ENCODE data around the gene PRR29.
"Not testable (repeated sequence)": the region's sequence is repeated elsewhere in the genome, so short reads cannot be mapped to it uniquely, and the experiment has no call there.

Gene PRR29

GRCh38 chr17:64005734-64006167 is 7.6 kb downstream of the PRR29 start:
- TF ChIP-seq, protein P1, sequence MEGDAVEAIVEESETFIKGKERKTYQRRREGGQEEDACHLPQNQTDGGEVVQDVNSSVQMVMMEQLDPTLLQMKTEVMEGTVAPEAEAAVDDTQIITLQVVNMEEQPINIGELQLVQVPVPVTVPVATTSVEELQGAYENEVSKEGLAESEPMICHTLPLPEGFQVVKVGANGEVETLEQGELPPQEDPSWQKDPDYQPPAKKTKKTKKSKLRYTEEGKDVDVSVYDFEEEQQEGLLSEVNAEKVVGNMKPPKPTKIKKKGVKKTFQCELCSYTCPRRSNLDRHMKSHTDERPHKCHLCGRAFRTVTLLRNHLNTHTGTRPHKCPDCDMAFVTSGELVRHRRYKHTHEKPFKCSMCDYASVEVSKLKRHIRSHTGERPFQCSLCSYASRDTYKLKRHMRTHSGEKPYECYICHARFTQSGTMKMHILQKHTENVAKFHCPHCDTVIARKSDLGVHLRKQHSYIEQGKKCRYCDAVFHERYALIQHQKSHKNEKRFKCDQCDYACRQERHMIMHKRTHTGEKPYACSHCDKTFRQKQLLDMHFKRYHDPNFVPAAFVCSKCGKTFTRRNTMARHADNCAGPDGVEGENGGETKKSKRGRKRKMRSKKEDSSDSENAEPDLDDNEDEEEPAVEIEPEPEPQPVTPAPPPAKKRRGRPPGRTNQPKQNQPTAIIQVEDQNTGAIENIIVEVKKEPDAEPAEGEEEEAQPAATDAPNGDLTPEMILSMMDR (IDR thresholded peaks at IDR 0.05; ENCODE audit: low read depth, low read length), result no peak
- H3K4me3 ChIP-seq (ENCODE audit: low read depth, low read length), result no peak overlapping the region
- in situ Hi-C loops (cut with HindIII; ENCODE audit: low sequenced_read_pairs), result no loop called here
- DNase-seq (ENCODE audit: low read depth, low spot score), result no peak

DNA sequence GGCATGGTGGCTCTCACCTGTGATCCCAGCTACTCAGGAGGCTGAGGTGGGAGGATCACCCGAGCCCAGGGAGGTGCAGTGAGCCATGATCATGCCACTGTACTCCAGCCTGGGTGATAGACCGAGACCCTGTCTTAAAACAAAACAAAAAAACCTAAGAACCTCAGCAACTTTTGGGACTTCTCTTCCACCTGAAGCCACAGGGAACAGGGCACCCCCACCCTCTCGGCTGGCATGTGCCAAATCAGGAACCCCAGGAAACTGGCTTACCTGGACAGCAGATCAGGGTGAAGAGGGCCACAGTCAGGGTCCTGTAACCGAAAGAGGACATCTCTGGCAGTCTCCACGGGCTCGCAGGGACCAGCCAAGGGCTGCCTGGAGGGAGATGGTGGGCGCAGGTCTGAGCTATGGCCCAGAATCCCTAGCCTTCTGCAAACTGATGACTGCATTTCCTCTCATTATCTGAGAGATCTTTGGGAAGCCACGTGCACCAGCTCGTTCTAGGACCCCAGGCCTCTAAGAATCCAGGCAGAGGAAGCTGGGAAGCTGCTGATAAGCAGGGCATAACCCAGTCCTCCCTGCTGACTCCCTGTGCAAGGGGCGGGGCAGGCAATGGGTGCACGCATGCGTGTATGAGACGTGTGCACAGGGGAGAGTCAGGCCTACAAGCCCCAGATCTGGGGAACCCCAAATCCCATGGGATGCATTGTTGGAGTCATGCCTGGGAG is 8.4 kb downstream of the PRR29 start:
- no peak for DNase-seq (ENCODE audit: low read depth, low spot score)
- in situ Hi-C loops (cut with HindIII; ENCODE audit: low sequenced_read_pairs), result no loop called here
- H3K4me3 ChIP-seq (ENCODE audit: low read depth, low read length), result no peak overlapping the region
- TF ChIP-seq, protein P1 (IDR thresholded peaks at IDR 0.05; ENCODE audit: low read depth, low read length), result no peak

- DNase-seq (ENCODE audit: low read depth, low spot score); H3K4me3 ChIP-seq (ENCODE audit: low read depth, low read length); in situ Hi-C loops (cut with HindIII; ENCODE audit: low sequenced_read_pairs): not testable (repeated sequence)
These were observed 9.1 kb downstream of the PRR29 start for GRCh38 chr17:64007089-64007837.

- no peak overlapping the region for H3K4me3 ChIP-seq (ENCODE audit: low read depth, low read length)
These were observed 9.7 kb downstream of the PRR29 start for GRCh38 chr17:64007838-64008282.

GRCh38 chr17:64008346-64008745 is 10.2 kb downstream of the PRR29 start:
- DNase-seq (ENCODE audit: low read depth, low spot score), result no peak
- TF ChIP-seq, protein P1 (IDR thresholded peaks at IDR 0.05; ENCODE audit: low read depth, low read length), result no peak
- no peak overlapping the region for H3K4me3 ChIP-seq (ENCODE audit: low read depth, low read length)
- in situ Hi-C loops (cut with HindIII; ENCODE audit: low sequenced_read_pairs), result no loop called here

More at GRCh38 chr17:64007838-64008282, 9.7 kb downstream of the PRR29 start:
- TF ChIP-seq, protein P1 (IDR thresholded peaks at IDR 0.05; ENCODE audit: low read depth, low read length), result no peak
- in situ Hi-C loops (cut with HindIII; ENCODE audit: low sequenced_read_pairs), result no loop called here
- DNase-seq (ENCODE audit: low read depth, low spot score), result no peak

- in situ Hi-C loops (cut with HindIII; ENCODE audit: low sequenced_read_pairs), result no loop called here
These were observed 10.7 kb downstream of the PRR29 start for GRCh38 chr17:64008830-64009229.

More at GRCh38 chr17:64008830-64009229, 10.7 kb downstream of the PRR29 start:
- no peak for DNase-seq (ENCODE audit: low read depth, low spot score)
- TF ChIP-seq, protein P1 (IDR thresholded peaks at IDR 0.05; ENCODE audit: low read depth, low read length), result no peak
- H3K4me3 ChIP-seq (ENCODE audit: low read depth, low read length), result no peak overlapping the region

Measured in astrocyte of the spinal cord (primary cell).